ENCODE results near the gene GLYAT.

GLYAT gene

GRCh38 chr11:58731819-58732218, at the start of gene GLYAT:
Gene GLYAT (minus strand): TSS chr11:58731943. CDS start chr11:58724496, 7,447 bp downstream.
- no peak for DNase-seq

GRCh38 chr11:58781345-58781744, 49.6 kb upstream of the GLYAT start:
- DNase-seq = no peak

- DNase-seq = no peak
These were observed 48.8 kb upstream of the GLYAT start for GRCh38 chr11:58780578-58780977.

- no peak for DNase-seq
These were observed 45.4 kb upstream of the GLYAT start for GRCh38 chr11:58776891-58777710.

- no peak for DNase-seq
These were observed 43.4 kb upstream of the GLYAT start for GRCh38 chr11:58775066-58775708.

- DNase-seq = no peak
These were observed 42.4 kb upstream of the GLYAT start for GRCh38 chr11:58774164-58774593.

- DNase-seq = no peak
These were observed 41.6 kb upstream of the GLYAT start for GRCh38 chr11:58773337-58773736.

GRCh38 chr11:58772329-58773285, 40.9 kb upstream of the GLYAT start:
- no peak for DNase-seq

- no peak for DNase-seq
These were observed 39.7 kb upstream of the GLYAT start for GRCh38 chr11:58771458-58771855.

- DNase-seq = no peak
These were observed 39.1 kb upstream of the GLYAT start for GRCh38 chr11:58770627-58771457.

- no peak for DNase-seq
These were observed 38.4 kb upstream of the GLYAT start for GRCh38 chr11:58770166-58770565.

- DNase-seq = no peak
These were observed 37.6 kb upstream of the GLYAT start for GRCh38 chr11:58769308-58769707.

GRCh38 chr11:58768137-58768536, 36.4 kb upstream of the GLYAT start:
- DNase-seq = no peak

- DNase-seq = no peak
These were observed 33.3 kb upstream of the GLYAT start for GRCh38 chr11:58765078-58765477.

GRCh38 chr11:58763120-58763490, 31.4 kb upstream of the GLYAT start:
- DNase-seq = no peak

- no peak for DNase-seq
These were observed 30.8 kb upstream of the GLYAT start for GRCh38 chr11:58762284-58763119.

GRCh38 chr11:58757439-58757838, 25.7 kb upstream of the GLYAT start:
- DNase-seq = no peak

- no peak for DNase-seq
These were observed 14.1 kb upstream of the GLYAT start for GRCh38 chr11:58745705-58746364.

GRCh38 chr11:58744988-58745704, 13.4 kb upstream of the GLYAT start:
- no peak for DNase-seq
